Cardiac fibroblast (primary cell): ENCODE measurements around the gene TRUB2.
A peak's percentile ranks its signal among the peaks of the same experiment; 100 is the strongest.
"Not testable (repeated sequence)": the region's sequence is repeated elsewhere in the genome, so short reads cannot be mapped to it uniquely, and the experiment has no call there.

Experiments used
- DNase-seq, 2 donors: peaks; one replicate each; pipeline versions ENCODE4 v3.0.0 to v3.0.0-alpha.2; 2010; ENCODE audit warnings: low read depth in 2 of 2
- H3K4me3 ChIP-seq, 2 donors: replicated peaks in 1 of 2; 1 replicate in 1 of 2; 2 replicates in 1 of 2; pipeline ENCODE4 v1.5.1; 2011; ENCODE audit warnings: low read depth in 2 of 2, low read length in 2 of 2, mild to moderate bottlenecking in 2 of 2, moderate library complexity in 1 of 2
- CTCF ChIP-seq: IDR thresholded peaks from one replicate; pipeline ENCODE4 v1.5.1; 2011; ENCODE audit warnings: low read depth, mild to moderate bottlenecking, low read length, inconsistent platforms

The TRUB2 gene

GRCh38 chr9:128288273-128289004, 33.8 kb downstream of the TRUB2 start:
- no peak for TF ChIP-seq CTCF
- no peak for DNase-seq
- no peak overlapping the region for H3K4me3 ChIP-seq

- H3K4me3 ChIP-seq: no peak overlapping the region
- no peak for TF ChIP-seq CTCF
- DNase-seq: peak in 1 of 2 donors; percentile 79
Measured at GRCh38 chr9:128286440-128286839, 35.8 kb downstream of the TRUB2 start.

GRCh38 chr9:128285033-128285784, 37.0 kb downstream of the TRUB2 start:
- TF ChIP-seq CTCF: no peak
- DNase-seq: no peak
- H3K4me3 ChIP-seq: no peak overlapping the region

- peak; percentile 30 to 89 for DNase-seq
- H3K4me3 ChIP-seq: no peak overlapping the region
- no peak for TF ChIP-seq CTCF
Measured at GRCh38 chr9:128282500-128282899, 39.7 kb downstream of the TRUB2 start.

- DNase-seq: no peak
- no peak overlapping the region for H3K4me3 ChIP-seq
- no peak for TF ChIP-seq CTCF
Measured at GRCh38 chr9:128280084-128280622, 42.1 kb downstream of the TRUB2 start.

GRCh38 chr9:128279088-128280073, 42.9 kb downstream of the TRUB2 start:
- peak; percentile 44 to 64 for DNase-seq
- H3K4me3 ChIP-seq: not testable (repeated sequence)
